Breast epithelium (tissue), 4 donors: ENCODE data around the gene NEGR1. TPM values are rescaled to one million over a fixed set of nuclear protein-coding genes. Genes with fewer than 3 reads are reported as not detected.

ENCODE experiments used
- DNase-seq, 2 donors: peaks; one replicate each; pipeline ENCODE4 v3.0.0-alpha.2; 2019; ENCODE audit warnings: low spot score in 2 of 2
- H3K27ac ChIP-seq, 2 donors: fragments of 200-600 bp; sonication (generic) in 1 of 2; one replicate each; pipeline ENCODE4 v1.5.1; 2016 to 2019; ENCODE audit warnings: mild to moderate bottlenecking in 1 of 2
- H3K27me3 ChIP-seq, 2 donors: fragments of 200-600 bp; sonication (generic) in 1 of 2; one replicate each; pipeline versions ENCODE4 v1.5.1 to v1.6.0; 2017 to 2019; ENCODE audit warnings: control low read depth in 1 of 2, mild to moderate bottlenecking in 1 of 2
- H3K36me3 ChIP-seq: fragments of 200-600 bp; one replicate; pipeline ENCODE4 v1.5.1; 2019
- H3K4me1 ChIP-seq, 2 donors: fragments of 200-600 bp; sonication (generic); one replicate each; pipeline ENCODE4 v1.5.1; 2016 to 2019; ENCODE audit warnings: control low read depth in 1 of 2
- H3K4me3 ChIP-seq, 3 donors: fragments of 200-600 bp; sonication (generic); 1 replicate in 2 of 3; 2 replicates in 1 of 3; pipeline ENCODE4 v1.5.1; 2016 to 2019; ENCODE audit warnings: mild to moderate bottlenecking in 3 of 3, moderate library complexity in 2 of 3
- H3K9me3 ChIP-seq, 2 donors: fragments of 200-600 bp; sonication (generic) in 1 of 2; one replicate each; pipeline ENCODE4 v1.5.1; 2016 to 2019; ENCODE audit warnings: control low read depth in 1 of 2
- CTCF ChIP-seq, 3 donors: fragments of 450-650 bp; IDR thresholded peaks; one replicate each; pipeline ENCODE4 v1.5.1; 2016 to 2017; ENCODE audit warnings: antibody characterized with exemption in 3 of 3, mild to moderate bottlenecking in 3 of 3, moderate library complexity in 3 of 3
- POLR2A ChIP-seq: fragments of 450-650 bp; IDR thresholded peaks from one replicate; pipeline ENCODE4 v1.6.1; 2016; ENCODE audit warnings: antibody characterized with exemption, mild to moderate bottlenecking, moderate library complexity
- POLR2AphosphoS5 ChIP-seq, 3 donors: sonication (generic); formaldehyde crosslinking; IDR thresholded peaks; one replicate each; pipeline ENCODE4 v1.6.1; 2017; ENCODE audit warnings: antibody characterized with exemption in 3 of 3
- intact Hi-C: fragments of 100-400 bp; cut with DNase I; formaldehyde crosslinking; loops from one replicate; pipeline ENCODE4 v1.15.1; 2023; ENCODE audit warnings: low total_unique reads
- total RNA-seq, 3 donors: library from RNA; depleted of rRNA; stranded (reverse); fragments of >200 nt; gene quantifications; one replicate each; pipeline ENCODE4 v1.1.0, GENCODE V29; 2016

The NEGR1 gene
- total RNA-seq, 3 donors from 2014 or later: 5.6 to 33.3 (median 7.9) TPM

DNA sequence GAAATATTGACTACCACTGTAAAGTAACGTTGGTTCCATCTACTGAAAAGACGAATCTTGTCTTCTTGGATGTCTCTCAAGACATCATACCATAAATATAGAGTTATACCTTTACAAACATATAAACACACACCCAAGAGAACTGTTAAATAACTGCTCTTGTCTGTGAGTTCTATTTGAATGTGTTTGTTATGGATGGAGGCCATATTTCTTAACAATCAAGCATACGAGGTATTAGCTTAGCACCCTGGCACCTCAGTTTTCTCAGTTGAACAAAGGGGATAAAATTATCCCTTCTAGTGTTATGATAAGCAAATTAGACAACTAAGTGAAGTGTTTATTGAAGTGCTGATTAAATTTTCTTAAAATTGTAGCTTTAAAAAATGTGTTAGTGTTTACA is 864.9 kb downstream of the NEGR1 start:
- H3K4me1 ChIP-seq: no peaks in the 10 kb centered on the region
- H3K27ac ChIP-seq: no peak overlapping the region
- no peaks in the 10 kb centered on the region for H3K36me3 ChIP-seq
- no peaks in the 10 kb centered on the region for H3K9me3 ChIP-seq
- intact Hi-C loops: no loop called here
- TF ChIP-seq POLR2AphosphoS5 (IDR thresholded peaks at IDR 0.05) (no peak), POLR2A (no peak), CTCF (IDR thresholded peaks at IDR 0.05) (no peak)
- no peak overlapping the region for H3K4me3 ChIP-seq
- H3K27me3 ChIP-seq: no peaks in the 10 kb centered on the region
- DNase-seq: no peak

DNA sequence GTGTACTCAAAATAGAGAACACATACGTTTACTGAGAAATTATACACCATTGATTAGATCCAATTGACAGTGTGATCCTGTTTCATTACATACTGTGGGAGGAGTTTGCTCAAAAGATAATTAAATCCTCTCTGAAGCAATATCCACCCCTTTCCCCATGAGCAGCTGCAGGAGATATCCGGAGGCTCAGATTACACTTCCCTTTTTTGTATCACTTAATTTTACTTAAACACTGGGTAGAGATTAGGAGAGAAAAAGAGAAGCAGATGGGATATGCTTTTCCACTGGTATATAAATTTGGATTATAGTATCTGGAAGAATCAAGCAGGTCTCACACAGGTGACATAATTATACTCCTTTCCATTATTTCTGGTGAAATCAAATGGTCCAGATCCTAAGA is 868.2 kb downstream of the NEGR1 start:
- TF ChIP-seq POLR2A (no peak), CTCF (IDR thresholded peaks at IDR 0.05) (no peak), POLR2AphosphoS5 (IDR thresholded peaks at IDR 0.05) (no peak)
- intact Hi-C loops: no loop called here
- no peaks in the 10 kb centered on the region for H3K4me1 ChIP-seq
- H3K36me3 ChIP-seq: no peaks in the 10 kb centered on the region
- no peak overlapping the region for H3K27ac ChIP-seq
- H3K9me3 ChIP-seq: no peaks in the 10 kb centered on the region
- H3K27me3 ChIP-seq: no peaks in the 10 kb centered on the region
- no peak for DNase-seq
- H3K4me3 ChIP-seq: no peak overlapping the region

- TF ChIP-seq POLR2A (no peak), CTCF (IDR thresholded peaks at IDR 0.05) (no peak), POLR2AphosphoS5 (IDR thresholded peaks at IDR 0.05) (no peak)
- intact Hi-C loops: no loop called here
- no peak for DNase-seq
These were observed 868.7 kb downstream of the NEGR1 start for GRCh38 chr1:71413441-71414175.

DNA sequence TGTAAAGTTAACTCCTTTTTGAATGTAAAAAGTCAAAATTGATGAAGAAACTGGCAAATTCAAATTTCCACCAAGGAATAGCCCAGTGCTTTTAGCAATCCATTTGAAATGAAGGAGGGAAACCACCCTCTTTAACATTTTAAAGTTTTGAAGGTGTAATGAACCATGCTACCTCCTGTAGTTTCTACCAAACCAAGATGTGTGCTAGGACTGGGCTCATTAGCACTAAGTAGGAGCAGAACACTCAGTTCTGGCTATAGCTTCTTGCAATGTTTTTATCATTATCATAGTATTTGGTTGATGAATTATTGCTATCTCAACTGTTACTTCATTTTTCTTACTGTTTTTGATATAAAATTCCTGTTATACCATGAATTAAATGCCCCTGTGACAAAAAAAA is 882.3 kb downstream of the NEGR1 start:
- intact Hi-C loops: no loop called here
- TF ChIP-seq POLR2A (no peak), CTCF (IDR thresholded peaks at IDR 0.05) (no peak), POLR2AphosphoS5 (IDR thresholded peaks at IDR 0.05) (no peak)
- Histone ChIP-seq H3K4me3 (no peak overlapping the region), H3K27me3 (no peaks in the 10 kb centered on the region), H3K4me1 (no peaks in the 10 kb centered on the region), H3K36me3 (no peaks in the 10 kb centered on the region), H3K27ac (no peak overlapping the region), H3K9me3 (no peaks in the 10 kb centered on the region)
- DNase-seq: no peak

More at GRCh38 chr1:71413441-71414175, 868.7 kb downstream of the NEGR1 start:
- Histone ChIP-seq H3K27ac (no peak overlapping the region), H3K9me3 (no peaks in the 10 kb centered on the region), H3K36me3 (no peaks in the 10 kb centered on the region), H3K27me3 (no peaks in the 10 kb centered on the region), H3K4me1 (no peaks in the 10 kb centered on the region), H3K4me3 (no peak overlapping the region)

DNA sequence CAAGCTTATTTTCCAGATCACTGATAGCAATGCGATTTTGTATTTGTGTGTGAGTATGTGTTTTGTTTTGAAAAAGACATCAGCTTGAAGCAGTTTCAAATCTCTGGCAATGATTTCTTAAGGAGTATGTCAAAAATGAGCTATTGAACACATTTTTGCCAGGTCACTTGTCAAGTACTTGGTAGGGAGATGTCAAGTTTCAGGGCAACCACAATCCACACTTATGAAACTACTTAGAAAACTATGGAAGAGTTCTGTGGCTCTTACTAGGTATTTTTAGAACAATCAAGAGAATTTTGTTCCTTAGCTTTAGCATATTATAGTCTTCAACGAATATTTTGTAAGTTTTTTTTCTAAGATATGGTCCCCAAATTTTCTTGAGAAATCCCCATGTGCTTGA is 882.7 kb downstream of the NEGR1 start:
- intact Hi-C loops: no loop called here
- H3K9me3 ChIP-seq: no peaks in the 10 kb centered on the region
- no peaks in the 10 kb centered on the region for H3K27me3 ChIP-seq
- no peak for TF ChIP-seq CTCF (IDR thresholded peaks at IDR 0.05)
- TF ChIP-seq POLR2AphosphoS5 (IDR thresholded peaks at IDR 0.05): no peak
- no peak for TF ChIP-seq POLR2A
- no peaks in the 10 kb centered on the region for H3K4me1 ChIP-seq
- DNase-seq: no peak
- no peaks in the 10 kb centered on the region for H3K36me3 ChIP-seq
- no peak overlapping the region for H3K27ac ChIP-seq
- no peak overlapping the region for H3K4me3 ChIP-seq
